Right cardiac atrium (tissue), 5 donors: Measurements from ENCODE around the gene BUB3. TPM values are rescaled to one million over a fixed set of nuclear protein-coding genes. Genes with fewer than 3 reads are reported as not detected.
A peak's percentile ranks its signal among the peaks of the same experiment; 100 is the strongest.

Experiments used
- ATAC-seq, 2 donors: fragments of 200-7000 bp; cut with Tn5 transposase; one replicate each; pipeline versions ENCODE4 v1.8.0 to v1.9.1; 2020; ENCODE audit warnings: moderate library complexity in 2 of 2, mild to moderate bottlenecking in 1 of 2
- DNase-seq, 3 donors: peaks; one replicate each; pipeline ENCODE4 v3.0.0-alpha.2; 2020
- H3K27ac ChIP-seq: one replicate; pipeline ENCODE4 v1.5.1; 2013; ENCODE audit warnings: mild to moderate bottlenecking, low read length, control low read depth, moderate library complexity
- H3K27me3 ChIP-seq: one replicate; pipeline ENCODE4 v1.6.1; 2013; ENCODE audit not compliant: control insufficient read depth, insufficient read depth
- H3K4me1 ChIP-seq: one replicate; pipeline ENCODE4 v1.6.1; 2013; ENCODE audit warnings: low read length; ENCODE audit not compliant: control insufficient read depth, insufficient read depth
- H3K4me3 ChIP-seq: one replicate; pipeline ENCODE4 v1.5.1; 2013; ENCODE audit warnings: low read length, control low read depth
- H3K9me3 ChIP-seq: one replicate; pipeline ENCODE4 v1.6.1; 2013; ENCODE audit warnings: low read length; ENCODE audit not compliant: control insufficient read depth
- WGBS: extraction: QIAGEN DNeasy Blood & Tissue Kit; methylation state at CpG from one replicate; pipeline ENCODE4 v1.1.7; 2013; 5-methylcytosine and 5-hydroxymethylcytosine counted together
- intact Hi-C, 4 donors: fragments of 100-400 bp; cut with DNase I; formaldehyde crosslinking; loops; one replicate each; pipeline versions ENCODE4 v1.11.0 to v1.14.0; 2022 to 2023
- long read RNA-seq, 4 donors: library from polyadenylated mRNA; unstranded; transcript quantifications; one replicate each; pipeline ENCODE4 v2.0.0, GENCODE V29; 2020 to 2021
- polyA plus RNA-seq: library from polyadenylated mRNA; stranded (reverse); fragments of 200-250 nt; gene quantifications from one replicate; pipeline ENCODE4 v1.2.3, GENCODE V29; 2013
- total RNA-seq, 4 donors: library from RNA; stranded (reverse); fragmentation: NEBNext Ultra II Directional; extraction: Animal tissue kit (Norgen Biotek cat#: 25700); gene quantifications; one replicate each; pipeline ENCODE4 v1.2.1, GENCODE V29; 2021
- donor health status: healthy with polysubstance abuse.
- donor health status: DM: no; HTN: yes; CAD: no.
- donor health status: DM: no; HTN: no; CAD: no.
- donor health status: DM: no; HTN: yes; CAD: no; lungs with severe emphysema.
- donor health status: DM: yes; HTN: yes; CAD: no.

The BUB3 gene, protein sequence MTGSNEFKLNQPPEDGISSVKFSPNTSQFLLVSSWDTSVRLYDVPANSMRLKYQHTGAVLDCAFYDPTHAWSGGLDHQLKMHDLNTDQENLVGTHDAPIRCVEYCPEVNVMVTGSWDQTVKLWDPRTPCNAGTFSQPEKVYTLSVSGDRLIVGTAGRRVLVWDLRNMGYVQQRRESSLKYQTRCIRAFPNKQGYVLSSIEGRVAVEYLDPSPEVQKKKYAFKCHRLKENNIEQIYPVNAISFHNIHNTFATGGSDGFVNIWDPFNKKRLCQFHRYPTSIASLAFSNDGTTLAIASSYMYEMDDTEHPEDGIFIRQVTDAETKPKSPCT
- 10 to 100 TPM; 33.7 to 43.0 (median 37.8) TPM for total RNA-seq
- polyA plus RNA-seq: 28.3 TPM
- long read RNA-seq, donor 1, full-length matches to known transcripts: 91 of 105 reads
- long read RNA-seq, donor 1, partial matches to known transcripts: 10 of 105 reads
- long read RNA-seq, donor 1, other reads (novel, unspliced or antisense): 4 of 105 reads
- long read RNA-seq, donor 2, full-length matches to known transcripts: 41 of 44 reads
- long read RNA-seq, donor 2, partial matches to known transcripts: 3 of 44 reads
- long read RNA-seq, donor 2, other reads (novel, unspliced or antisense): 0 of 44 reads
- long read RNA-seq, donor 3, full-length matches to known transcripts: 150 of 173 reads
- long read RNA-seq, donor 3, partial matches to known transcripts: 22 of 173 reads
- long read RNA-seq, donor 3, other reads (novel, unspliced or antisense): 1 of 173 reads
- long read RNA-seq, donor 4, full-length matches to known transcripts: 28 of 30 reads
- long read RNA-seq, donor 4, partial matches to known transcripts: 1 of 30 reads
- long read RNA-seq, donor 4, other reads (novel, unspliced or antisense): 1 of 30 reads

DNA sequence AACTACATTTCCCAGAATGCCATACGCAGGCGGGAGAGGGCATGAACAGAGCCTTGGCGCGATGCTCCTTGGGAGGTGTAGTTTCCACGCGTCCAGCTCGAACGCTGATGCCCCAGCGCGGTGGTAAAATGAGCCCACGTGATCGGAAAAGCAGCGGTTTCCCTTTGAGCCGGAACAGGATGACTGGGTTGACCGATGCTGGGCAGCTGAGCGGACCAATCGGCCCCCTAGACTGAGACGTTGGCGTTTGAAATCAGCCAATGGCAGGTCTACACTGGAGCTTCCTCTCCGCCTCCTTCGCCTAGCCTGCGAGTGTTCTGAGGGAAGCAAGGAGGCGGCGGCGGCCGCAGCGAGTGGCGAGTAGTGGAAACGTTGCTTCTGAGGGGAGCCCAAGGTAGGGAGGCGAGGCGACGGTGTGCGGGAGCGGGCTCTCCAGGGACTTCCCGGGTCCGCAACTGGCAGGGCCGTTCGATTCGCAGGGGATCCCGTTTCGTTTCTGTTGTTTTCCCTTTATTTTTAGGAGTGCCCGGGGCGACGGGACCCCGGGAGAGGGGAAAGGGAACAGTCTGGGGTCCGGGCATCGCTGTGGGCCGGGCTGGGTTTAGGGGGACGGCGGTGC lies at the start of gene BUB3:
BUB3 (plus strand) TSS at position 311 of the 619 bp plus-strand sequence. CDS start 516 bp downstream, outside the sequence.
- Histone ChIP-seq H3K4me1 (peaks cover 7% of the 10 kb centered on the region), H3K4me3 (peak within 1 kb of the TSS; percentile 91), H3K9me3 (no peaks in the 10 kb centered on the region), H3K27me3 (no peaks in the 10 kb centered on the region), H3K27ac (peak within 1 kb of the TSS; percentile 92)
- ATAC-seq: peak; percentile 99 to 100
- under 1% methylated on average over 50 of the region's 50 CpGs for WGBS
- intact Hi-C loops: no loop called here
- DNase-seq: peak; percentile 98 to 99 (median 99)

DNA sequence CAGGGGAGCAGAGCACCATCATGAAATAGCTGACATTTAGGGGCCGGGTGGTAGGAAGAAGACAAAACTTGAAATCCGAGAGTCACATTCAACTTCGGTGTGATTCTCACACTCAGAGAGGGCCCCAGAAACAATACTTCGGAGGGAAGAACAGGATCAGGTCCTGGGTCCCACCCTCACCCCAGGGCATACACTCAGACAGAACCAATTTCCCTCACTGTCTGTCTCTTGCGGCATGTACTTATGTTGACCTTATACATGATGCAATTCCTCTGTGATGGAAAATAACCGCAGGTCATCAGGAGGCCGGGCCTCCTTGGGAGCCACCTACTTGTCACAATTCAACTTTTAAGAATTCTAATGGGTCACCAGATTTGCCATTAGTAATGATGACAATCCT lies 44.7 kb upstream of the BUB3 start:
- DNase-seq (no peak), ATAC-seq (no peak)
- 71% methylated on average over 7 of the region's 7 CpGs for WGBS
- H3K27me3 ChIP-seq: no peaks in the 10 kb centered on the region
- intact Hi-C loops: no loop called here
- H3K27ac ChIP-seq: no peak overlapping the region
- no peaks in the 10 kb centered on the region for H3K9me3 ChIP-seq
- H3K4me3 ChIP-seq: no peak overlapping the region
- H3K4me1 ChIP-seq: no peaks in the 10 kb centered on the region

DNA sequence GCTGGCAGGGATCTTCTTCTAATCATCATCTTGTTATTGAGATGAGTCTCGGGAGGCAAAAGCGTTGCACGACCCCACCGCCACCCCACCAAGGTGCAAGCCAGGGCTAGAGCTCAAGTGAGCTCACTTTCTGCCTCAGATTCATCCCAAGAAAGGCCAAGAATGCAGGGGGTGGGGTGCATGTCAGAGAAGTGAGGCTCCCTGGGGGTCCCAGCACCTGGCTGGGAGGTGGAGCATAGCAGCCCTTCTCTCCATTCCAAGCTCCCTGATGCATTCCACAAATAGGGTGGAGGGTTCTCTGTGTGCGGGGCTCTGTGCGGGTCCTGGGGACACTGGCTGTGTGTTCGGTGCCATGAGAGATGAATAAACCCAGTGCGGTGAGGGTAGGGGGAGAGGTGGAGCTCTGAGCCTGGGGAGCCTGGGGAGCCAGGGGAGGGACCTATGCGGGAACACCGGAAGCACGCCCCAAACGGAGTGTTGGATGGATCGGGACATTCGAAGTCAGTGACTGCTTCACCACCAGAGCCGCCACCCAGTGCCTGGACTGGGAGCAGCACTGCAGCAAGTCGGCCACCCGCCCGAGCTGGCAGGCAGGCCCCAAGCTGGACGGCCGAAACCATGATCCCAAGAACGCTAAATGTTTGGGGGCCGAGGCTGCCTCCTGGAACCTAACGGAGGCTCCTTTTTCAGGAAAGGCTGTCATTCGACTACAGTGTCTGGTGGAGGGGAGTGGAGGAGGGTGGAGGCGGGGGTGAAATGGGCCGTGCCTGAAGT lies 36.4 kb upstream of the BUB3 start:
- intact Hi-C loops: no loop called here
- no peaks in the 10 kb centered on the region for H3K4me1 ChIP-seq
- DNase-seq (no peak), ATAC-seq (no peak)
- WGBS: 9% methylated on average over 26 of the region's 26 CpGs
- H3K27ac ChIP-seq: no peak overlapping the region
- H3K9me3 ChIP-seq: no peaks in the 10 kb centered on the region
- H3K4me3 ChIP-seq: no peak overlapping the region
- H3K27me3 ChIP-seq: no peaks in the 10 kb centered on the region

DNA sequence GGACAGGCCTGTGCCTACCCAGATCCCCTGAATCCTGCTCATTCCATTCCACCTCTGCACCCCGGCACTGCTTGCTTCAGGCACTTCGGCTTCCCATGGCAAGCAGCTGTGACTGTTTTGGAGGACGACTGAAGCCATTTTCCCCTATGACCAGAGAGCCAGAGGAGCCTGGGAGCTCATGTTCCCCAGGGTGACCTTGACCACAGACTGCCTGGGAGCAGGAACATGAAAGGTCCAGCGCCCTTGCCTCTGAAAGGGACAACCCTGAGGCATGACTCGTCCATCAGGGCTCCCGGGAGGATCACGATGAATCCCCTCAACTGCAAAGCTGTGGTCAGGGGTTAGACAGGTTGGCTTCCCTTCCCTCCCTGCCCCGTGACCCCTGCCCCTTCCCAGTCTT lies 35.1 kb upstream of the BUB3 start:
- no peaks in the 10 kb centered on the region for H3K27me3 ChIP-seq
- 70% methylated on average over 8 of the region's 8 CpGs for WGBS
- no peak for ATAC-seq
- H3K27ac ChIP-seq: no peak overlapping the region
- intact Hi-C loops: no loop called here
- no peaks in the 10 kb centered on the region for H3K4me1 ChIP-seq
- no peak overlapping the region for H3K4me3 ChIP-seq
- DNase-seq: no peak
- H3K9me3 ChIP-seq: no peaks in the 10 kb centered on the region

DNA sequence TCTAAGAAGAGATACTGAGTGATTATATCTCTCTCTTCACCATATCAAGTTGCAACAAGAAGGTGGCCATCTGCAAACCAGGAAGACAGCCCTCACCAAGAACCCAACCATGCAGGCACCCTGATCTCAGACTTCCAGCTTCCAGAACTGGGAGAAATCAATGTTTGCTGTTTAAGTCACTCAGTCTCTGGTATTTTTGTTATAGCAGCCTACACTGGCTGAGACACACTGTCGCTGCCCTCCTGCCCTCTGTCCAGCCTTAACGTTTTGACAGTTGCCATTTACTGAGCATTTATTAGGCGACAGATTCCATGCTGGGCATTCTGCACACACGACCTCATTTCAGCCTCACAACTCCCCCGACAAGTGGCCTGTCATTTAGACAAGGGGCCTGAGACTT lies 28.0 kb upstream of the BUB3 start:
- Histone ChIP-seq H3K4me3 (no peak overlapping the region), H3K27me3 (peaks cover 2% of the 10 kb centered on the region), H3K27ac (no peak overlapping the region), H3K4me1 (no peaks in the 10 kb centered on the region), H3K9me3 (no peaks in the 10 kb centered on the region)
- no peak for ATAC-seq
- intact Hi-C loops: no loop called here
- 69% methylated on average over 5 of the region's 5 CpGs for WGBS
- no peak for DNase-seq

DNA sequence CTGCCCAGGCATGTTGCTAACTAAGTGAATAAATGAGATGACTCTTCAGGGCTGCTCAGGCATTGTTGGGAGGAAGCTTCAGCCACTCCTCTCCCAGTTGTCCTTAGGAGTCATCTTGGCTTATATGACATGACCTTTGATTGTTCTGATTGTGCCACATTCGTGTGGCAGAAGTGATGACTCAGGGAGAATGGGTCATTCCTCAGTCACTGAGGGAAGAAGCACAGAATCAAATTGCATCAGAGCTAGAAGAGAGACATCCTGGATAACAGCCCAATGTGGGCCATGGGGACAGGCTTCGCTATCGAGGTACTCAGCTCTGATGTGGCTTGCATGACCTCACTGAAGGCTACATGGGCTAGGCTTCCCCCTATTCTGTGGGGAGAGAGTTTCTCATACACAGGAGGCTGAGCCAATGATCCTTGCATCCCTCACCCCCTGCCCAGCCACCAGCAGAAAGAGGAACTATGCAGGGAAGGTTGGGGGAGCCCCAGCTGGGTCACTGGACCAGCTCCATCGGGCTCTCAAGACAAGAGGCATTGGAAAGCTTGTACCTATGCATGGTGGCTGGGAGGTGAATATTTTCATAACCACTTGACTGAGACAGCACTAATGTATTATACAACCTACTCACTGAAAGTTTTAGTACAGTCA lies 24.5 kb upstream of the BUB3 start:
- intact Hi-C loops: loop anchor here in 2 of 4 donors (5.0 to 10.0 kb wide), 3 partner anchors 245 to 433 kb away; no protein-coding TSS in a partner anchor
- H3K4me3 ChIP-seq: no peak overlapping the region
- peaks cover 2% of the 10 kb centered on the region for H3K4me1 ChIP-seq
- no peaks in the 10 kb centered on the region for H3K9me3 ChIP-seq
- no peak for DNase-seq
- no peak for ATAC-seq
- H3K27ac ChIP-seq: no peak overlapping the region
- WGBS: 65% methylated on average over 4 of the region's 4 CpGs
- peaks cover 2% of the 10 kb centered on the region for H3K27me3 ChIP-seq

DNA sequence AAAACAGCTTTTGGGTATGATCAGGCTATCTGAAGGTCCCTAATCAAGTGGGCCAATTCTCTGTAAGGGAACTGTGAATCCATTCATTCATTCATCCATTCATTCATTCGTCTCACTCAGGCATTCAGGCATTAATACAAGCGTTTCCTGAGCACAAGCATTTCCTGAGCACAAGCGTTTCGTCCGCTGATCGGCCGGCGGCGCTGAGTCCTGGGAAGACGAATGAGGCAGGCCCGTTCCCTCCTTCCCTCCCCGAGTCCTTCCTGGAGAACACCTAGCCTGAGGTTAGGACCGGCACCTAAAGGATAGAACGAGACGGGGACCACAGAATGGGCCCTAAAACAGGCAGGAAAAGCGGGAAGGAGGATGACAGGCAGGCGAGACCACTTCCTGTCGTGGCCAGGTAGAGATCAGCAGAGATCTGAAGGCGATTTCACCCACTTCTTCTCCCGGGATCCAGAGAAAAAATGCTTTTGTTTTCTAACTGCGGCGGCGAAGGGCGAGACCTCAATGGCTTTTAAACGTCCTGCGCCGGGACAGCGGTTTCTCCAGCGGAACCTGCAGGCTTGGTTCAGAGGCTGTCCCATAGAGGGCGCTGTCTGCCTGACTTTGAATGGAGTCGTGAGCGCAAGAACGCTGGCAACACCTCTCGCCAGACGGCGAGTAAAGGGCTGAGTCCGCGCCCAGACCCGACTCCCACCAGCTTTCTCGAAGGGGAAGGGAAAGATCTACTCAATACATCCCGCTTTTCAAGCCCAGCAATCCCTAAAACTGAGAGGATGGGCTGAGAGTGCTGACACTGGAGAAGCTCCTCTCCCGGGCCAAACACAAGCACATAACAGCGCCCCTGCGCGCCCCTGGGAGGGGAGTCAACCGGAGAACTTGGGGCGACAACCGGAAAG lies 21.4 kb upstream of the BUB3 start:
- Histone ChIP-seq H3K9me3 (no peaks in the 10 kb centered on the region), H3K27ac (no peak overlapping the region), H3K27me3 (peaks cover 2% of the 10 kb centered on the region), H3K4me1 (peaks cover 6% of the 10 kb centered on the region), H3K4me3 (peak overlapping the region; percentile 28)
- DNase-seq: peak; percentile 87 to 93 (median 89)
- peak; percentile 80 to 82 for ATAC-seq
- WGBS: 1% methylated on average over 48 of the region's 48 CpGs
- intact Hi-C loops: loop anchor here (2.0 to 10.0 kb wide), 5 partner anchors 242 to 430 kb away; no protein-coding TSS in a partner anchor

DNA sequence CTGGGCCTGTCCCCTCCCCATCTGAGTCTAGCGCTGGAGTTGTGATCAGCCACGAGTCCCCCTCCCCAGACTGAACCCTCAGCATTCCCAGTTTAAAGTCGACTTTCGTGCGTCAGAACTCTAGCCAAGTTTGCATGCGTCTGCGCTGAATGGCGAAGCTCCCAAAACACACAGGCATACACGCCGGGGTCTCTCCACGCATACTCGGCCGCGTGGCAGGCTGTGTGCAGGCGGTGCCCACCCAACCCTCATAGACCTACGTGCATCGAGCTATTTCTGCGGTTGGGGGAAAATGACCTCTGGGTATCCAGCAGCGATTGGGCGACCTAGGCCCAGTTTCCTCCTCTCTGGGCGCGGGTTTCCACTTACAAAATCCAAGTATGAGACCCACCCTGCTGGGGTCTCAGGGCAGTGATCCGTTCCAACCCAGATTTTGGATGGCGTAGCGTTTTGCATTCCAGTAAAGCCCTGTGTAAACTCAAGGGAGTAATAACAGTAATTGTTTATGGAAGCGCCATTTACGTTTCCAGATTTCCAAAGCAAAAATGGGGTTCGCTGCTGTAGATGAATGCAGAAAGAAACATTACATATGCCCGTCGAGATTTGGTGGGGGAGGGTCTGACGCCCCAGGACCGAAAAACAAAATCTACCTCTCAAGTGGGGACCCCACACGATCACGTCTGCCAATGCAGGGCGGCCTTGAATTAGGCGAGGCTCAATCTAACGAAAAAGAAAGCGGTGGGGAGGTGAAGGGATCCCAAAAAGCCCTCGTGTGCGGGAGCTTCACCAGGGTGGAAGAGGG lies 20.5 kb upstream of the BUB3 start:
- DNase-seq (peak in 1 of 3 donors; percentile 18), ATAC-seq (no peak)
- Histone ChIP-seq H3K4me3 (no peak overlapping the region), H3K9me3 (no peaks in the 10 kb centered on the region), H3K27me3 (no peaks in the 10 kb centered on the region), H3K4me1 (peaks cover 6% of the 10 kb centered on the region), H3K27ac (no peak overlapping the region)
- WGBS: 5% methylated on average over 40 of the region's 40 CpGs
- intact Hi-C loops: loop anchor here (2.0 to 10.0 kb wide), 5 partner anchors 241 to 429 kb away; no protein-coding TSS in a partner anchor
